ENCODE measurements around the gene ATAD3B.
"Not testable (repeated sequence)": the region's sequence is repeated elsewhere in the genome, so short reads cannot be mapped to it uniquely, and the experiment has no call there.

The ATAD3B gene

GRCh38 chr1:1513675-1514074 lies 42.1 kb downstream of the ATAD3B start:
- DNase-seq (ENCODE audit: low spot score), result not testable (repeated sequence)

- not testable (repeated sequence) for DNase-seq (ENCODE audit: low spot score)
Measured at GRCh38 chr1:1514376-1514775, 42.8 kb downstream of the ATAD3B start.

GRCh38 chr1:1516923-1517322 lies 45.4 kb downstream of the ATAD3B start:
- DNase-seq (ENCODE audit: low spot score), result not testable (repeated sequence)

- DNase-seq (ENCODE audit: low spot score), result no peak
Measured at GRCh38 chr1:1517973-1518620, 46.5 kb downstream of the ATAD3B start.

- not testable (repeated sequence) for DNase-seq (ENCODE audit: low spot score)
Measured at GRCh38 chr1:1518621-1519007, 47.0 kb downstream of the ATAD3B start.

GRCh38 chr1:1519805-1520505 lies 48.4 kb downstream of the ATAD3B start:
- DNase-seq (ENCODE audit: low spot score), result not testable (repeated sequence)

- no peak for DNase-seq (ENCODE audit: low spot score)
Measured at GRCh38 chr1:1521331-1521730, 49.8 kb downstream of the ATAD3B start.

GRCh38 chr1:1522536-1522935 lies 51.0 kb downstream of the ATAD3B start:
- not testable (repeated sequence) for DNase-seq (ENCODE audit: low spot score)

- DNase-seq (ENCODE audit: low spot score), result not testable (repeated sequence)
Measured at GRCh38 chr1:1523226-1523625, 51.7 kb downstream of the ATAD3B start.

- not testable (repeated sequence) for DNase-seq (ENCODE audit: low spot score)
Measured at GRCh38 chr1:1523651-1524050, 52.1 kb downstream of the ATAD3B start.

- DNase-seq (ENCODE audit: low spot score), result not testable (repeated sequence)
Measured at GRCh38 chr1:1524750-1525383, 53.3 kb downstream of the ATAD3B start.

- DNase-seq (ENCODE audit: low spot score), result not testable (repeated sequence)
Measured at GRCh38 chr1:1526476-1526875, 54.9 kb downstream of the ATAD3B start.

GRCh38 chr1:1527092-1527816 lies 55.7 kb downstream of the ATAD3B start:
- no peak for DNase-seq (ENCODE audit: low spot score)

- no peak for DNase-seq (ENCODE audit: low spot score)
Measured at GRCh38 chr1:1528301-1529267, 57.0 kb downstream of the ATAD3B start.

GRCh38 chr1:1529321-1529720 lies 57.8 kb downstream of the ATAD3B start:
- DNase-seq (ENCODE audit: low spot score), result no peak

GRCh38 chr1:1529936-1530335 lies 58.4 kb downstream of the ATAD3B start:
- no peak for DNase-seq (ENCODE audit: low spot score)

- no peak for DNase-seq (ENCODE audit: low spot score)
Measured at GRCh38 chr1:1531947-1532346, 60.4 kb downstream of the ATAD3B start.

- not testable (repeated sequence) for DNase-seq (ENCODE audit: low spot score)
Measured at GRCh38 chr1:1533176-1533893, 61.8 kb downstream of the ATAD3B start.

GRCh38 chr1:1533894-1534291 lies 62.3 kb downstream of the ATAD3B start:
- not testable (repeated sequence) for DNase-seq (ENCODE audit: low spot score)

- DNase-seq (ENCODE audit: low spot score), result no peak
Measured at GRCh38 chr1:1534401-1535154, 63.0 kb downstream of the ATAD3B start.
